ENCODE data around the gene CDH8. TPM values are rescaled to one million over a fixed set of nuclear protein-coding genes. Genes with fewer than 3 reads are reported as not detected.

The CDH8 gene
- polyA plus RNA-seq, 1 of the 3 experiments (the other 2 are of a cell fraction): 0.05 TPM

DNA sequence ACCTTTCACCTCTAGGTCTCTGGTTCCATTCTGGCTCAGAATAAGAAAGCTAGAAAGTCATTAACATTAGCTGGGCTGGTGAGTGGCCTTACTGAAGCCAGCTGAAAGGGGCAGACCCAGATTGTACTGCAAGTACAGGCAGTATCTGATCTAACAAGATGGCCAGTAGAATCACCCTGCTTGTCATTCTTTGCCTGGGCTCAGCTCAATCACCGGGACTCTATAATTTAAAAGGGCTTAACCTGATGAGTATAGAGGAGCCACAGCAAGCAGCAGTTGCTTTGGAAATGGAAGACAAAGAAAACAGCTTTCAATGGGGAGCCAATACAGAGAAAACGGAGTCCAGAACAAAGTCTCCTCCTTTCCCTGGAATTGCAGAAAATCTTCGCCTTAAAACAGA is 13.6 kb downstream of the CDH8 start:
- 19% methylated on average over 3 of the region's 3 CpGs for WGBS (ENCODE audit: low lambda C conversion rate)
- no peak overlapping the region for H3K4me2 ChIP-seq
- no peak overlapping the region for H2AFZ ChIP-seq (ENCODE audit: low read depth)
- ChIA-PET CTCF (interaction anchor here (0.7 kb wide), 1 partner anchor 25 kb away, joined by 3 read pairs; no protein-coding TSS in a partner anchor), POLR2A (no interaction called here)
- H3K9me2 ChIP-seq: no peaks in the 10 kb centered on the region
- H3K79me2 ChIP-seq (ENCODE audit: insufficient read depth): no peaks in the 10 kb centered on the region
- no peak overlapping the region for H3K4me3 ChIP-seq (ENCODE audit: low read depth in 2 of 2, low read length in 1 of 2)
- no peak for TF ChIP-seq EP300 (IDR thresholded peaks at IDR 0.05; ENCODE audit: borderline replicate concordance in 1 of 2, low read depth in 1 of 2, low read length in 1 of 2)
- TF ChIP-seq MEF2A (IDR thresholded peaks at IDR 0.05; ENCODE audit: borderline replicate concordance, low read depth): no peak
- H3K27ac ChIP-seq (ENCODE audit: low read depth in 2 of 2, low read length in 1 of 2): no peak overlapping the region
- H3K4me1 ChIP-seq (ENCODE audit: control insufficient read depth in 1 of 2, insufficient read depth in 2 of 2, low read depth in 1 of 2, low read length in 1 of 2): no peaks in the 10 kb centered on the region
- H3K9ac ChIP-seq: no peak overlapping the region
- H3K27me3 ChIP-seq (ENCODE audit: insufficient read depth): no peaks in the 10 kb centered on the region
- no peaks in the 10 kb centered on the region for H3K36me3 ChIP-seq (replicated peaks in 1 of 2; ENCODE audit: control insufficient read depth in 1 of 2, insufficient read depth in 2 of 2, low read length in 1 of 2)
- H3K9me3 ChIP-seq: no peaks in the 10 kb centered on the region
- H4K20me1 ChIP-seq (ENCODE audit: insufficient read depth): no peaks in the 10 kb centered on the region
- DNase-seq: no peak
- no peaks in the 10 kb centered on the region for H3F3A ChIP-seq (replicated peaks; ENCODE audit: insufficient read depth)

DNA sequence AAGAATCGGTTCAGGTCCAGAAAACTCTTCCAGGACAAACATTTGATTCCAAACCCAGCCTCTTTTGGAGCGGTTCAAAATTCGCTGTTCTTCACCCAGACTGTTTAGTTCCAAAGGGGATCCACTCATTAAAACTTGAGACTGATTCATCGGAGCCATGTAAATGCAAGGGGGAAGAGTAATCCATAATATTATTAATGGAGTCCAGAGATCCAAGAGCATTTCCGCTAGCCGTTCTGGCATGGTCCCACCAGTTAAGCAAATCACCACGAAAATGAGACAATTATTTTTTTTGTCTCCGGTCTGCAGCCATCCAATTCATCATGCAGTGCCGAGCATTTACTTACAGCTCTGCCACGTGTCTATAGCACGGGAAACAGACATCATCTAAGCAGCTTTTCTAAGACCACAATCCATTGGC is 15.1 kb downstream of the CDH8 start:
- Histone ChIP-seq H3K9me2 (no peaks in the 10 kb centered on the region), H3K9ac (no peak overlapping the region), H3K4me3 (ENCODE audit: low read depth in 2 of 2, low read length in 1 of 2) (no peak overlapping the region), H3K79me2 (ENCODE audit: insufficient read depth) (no peaks in the 10 kb centered on the region), H3K27me3 (ENCODE audit: insufficient read depth) (no peaks in the 10 kb centered on the region), H2AFZ (ENCODE audit: low read depth) (no peak overlapping the region), H3K9me3 (no peaks in the 10 kb centered on the region), H3K4me1 (ENCODE audit: control insufficient read depth in 1 of 2, insufficient read depth in 2 of 2, low read depth in 1 of 2, low read length in 1 of 2) (no peaks in the 10 kb centered on the region), H3F3A (replicated peaks; ENCODE audit: insufficient read depth) (no peaks in the 10 kb centered on the region), H3K4me2 (no peak overlapping the region), H3K36me3 (replicated peaks in 1 of 2; ENCODE audit: control insufficient read depth in 1 of 2, insufficient read depth in 2 of 2, low read length in 1 of 2) (no peaks in the 10 kb centered on the region), H3K27ac (ENCODE audit: low read depth in 2 of 2, low read length in 1 of 2) (no peak overlapping the region), H4K20me1 (ENCODE audit: insufficient read depth) (no peaks in the 10 kb centered on the region)
- ChIA-PET POLR2A (no interaction called here), CTCF (interaction anchor here (1.0 kb wide), 1 partner anchor 20 kb away, joined by 3 read pairs; no protein-coding TSS in a partner anchor)
- no peak for DNase-seq
- TF ChIP-seq NFIC (IDR thresholded peaks at IDR 0.05; ENCODE audit: borderline replicate concordance) (no peak), SMC3 (IDR thresholded peaks at IDR 0.05; ENCODE audit: low read depth, low read length) (no peak)
- 39% methylated on average over 11 of the region's 11 CpGs for WGBS (ENCODE audit: low lambda C conversion rate)

DNA sequence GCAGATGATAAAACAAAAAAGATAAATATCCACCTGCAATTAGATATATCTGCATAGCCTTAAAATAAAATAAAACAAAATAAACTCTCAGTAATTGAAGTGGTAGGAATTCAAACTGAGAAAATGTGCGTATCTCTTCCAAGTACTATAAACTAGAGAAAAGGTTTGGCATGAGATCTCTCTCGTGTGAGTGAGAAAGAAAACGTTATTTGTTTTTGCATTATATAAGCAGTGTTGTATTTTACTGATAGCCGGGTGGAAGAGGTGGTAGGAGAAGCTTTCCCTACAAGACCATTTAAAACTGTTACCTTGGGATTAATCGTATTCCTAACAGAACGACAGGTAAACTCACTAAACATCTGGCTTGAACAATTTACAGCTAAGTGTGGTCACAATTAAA is 15.6 kb downstream of the CDH8 start:
- Histone ChIP-seq H3K4me3 (ENCODE audit: low read depth in 2 of 2, low read length in 1 of 2) (no peak overlapping the region), H3K36me3 (replicated peaks in 1 of 2; ENCODE audit: control insufficient read depth in 1 of 2, insufficient read depth in 2 of 2, low read length in 1 of 2) (no peaks in the 10 kb centered on the region), H3K4me1 (ENCODE audit: control insufficient read depth in 1 of 2, insufficient read depth in 2 of 2, low read depth in 1 of 2, low read length in 1 of 2) (no peaks in the 10 kb centered on the region), H3K9ac (no peak overlapping the region), H3K27me3 (ENCODE audit: insufficient read depth) (no peaks in the 10 kb centered on the region), H2AFZ (ENCODE audit: low read depth) (no peak overlapping the region), H3F3A (replicated peaks; ENCODE audit: insufficient read depth) (no peaks in the 10 kb centered on the region), H4K20me1 (ENCODE audit: insufficient read depth) (no peaks in the 10 kb centered on the region), H3K4me2 (no peak overlapping the region), H3K27ac (ENCODE audit: low read depth in 2 of 2, low read length in 1 of 2) (no peak overlapping the region), H3K9me2 (no peaks in the 10 kb centered on the region), H3K9me3 (no peaks in the 10 kb centered on the region), H3K79me2 (ENCODE audit: insufficient read depth) (no peaks in the 10 kb centered on the region)
- no peak for DNase-seq
- 37% methylated on average over 6 of the region's 6 CpGs for WGBS (ENCODE audit: low lambda C conversion rate)
- POLR2A ChIA-PET: no interaction called here
- CTCF ChIA-PET: interaction anchor here (1.0 kb wide), 1 partner anchor 20 kb away, joined by 3 read pairs; no protein-coding TSS in a partner anchor
- TF ChIP-seq TAF1 (IDR thresholded peaks at IDR 0.05; ENCODE audit: borderline replicate concordance, low read depth, low read length): no peak
- TF ChIP-seq, protein P1, sequence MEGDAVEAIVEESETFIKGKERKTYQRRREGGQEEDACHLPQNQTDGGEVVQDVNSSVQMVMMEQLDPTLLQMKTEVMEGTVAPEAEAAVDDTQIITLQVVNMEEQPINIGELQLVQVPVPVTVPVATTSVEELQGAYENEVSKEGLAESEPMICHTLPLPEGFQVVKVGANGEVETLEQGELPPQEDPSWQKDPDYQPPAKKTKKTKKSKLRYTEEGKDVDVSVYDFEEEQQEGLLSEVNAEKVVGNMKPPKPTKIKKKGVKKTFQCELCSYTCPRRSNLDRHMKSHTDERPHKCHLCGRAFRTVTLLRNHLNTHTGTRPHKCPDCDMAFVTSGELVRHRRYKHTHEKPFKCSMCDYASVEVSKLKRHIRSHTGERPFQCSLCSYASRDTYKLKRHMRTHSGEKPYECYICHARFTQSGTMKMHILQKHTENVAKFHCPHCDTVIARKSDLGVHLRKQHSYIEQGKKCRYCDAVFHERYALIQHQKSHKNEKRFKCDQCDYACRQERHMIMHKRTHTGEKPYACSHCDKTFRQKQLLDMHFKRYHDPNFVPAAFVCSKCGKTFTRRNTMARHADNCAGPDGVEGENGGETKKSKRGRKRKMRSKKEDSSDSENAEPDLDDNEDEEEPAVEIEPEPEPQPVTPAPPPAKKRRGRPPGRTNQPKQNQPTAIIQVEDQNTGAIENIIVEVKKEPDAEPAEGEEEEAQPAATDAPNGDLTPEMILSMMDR (IDR thresholded peaks at IDR 0.05): no peak
- TF ChIP-seq, protein P2, sequence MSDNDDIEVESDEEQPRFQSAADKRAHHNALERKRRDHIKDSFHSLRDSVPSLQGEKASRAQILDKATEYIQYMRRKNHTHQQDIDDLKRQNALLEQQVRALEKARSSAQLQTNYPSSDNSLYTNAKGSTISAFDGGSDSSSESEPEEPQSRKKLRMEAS (IDR thresholded peaks at IDR 0.05; ENCODE audit: low read depth): no peak
- TF ChIP-seq, protein P3, sequence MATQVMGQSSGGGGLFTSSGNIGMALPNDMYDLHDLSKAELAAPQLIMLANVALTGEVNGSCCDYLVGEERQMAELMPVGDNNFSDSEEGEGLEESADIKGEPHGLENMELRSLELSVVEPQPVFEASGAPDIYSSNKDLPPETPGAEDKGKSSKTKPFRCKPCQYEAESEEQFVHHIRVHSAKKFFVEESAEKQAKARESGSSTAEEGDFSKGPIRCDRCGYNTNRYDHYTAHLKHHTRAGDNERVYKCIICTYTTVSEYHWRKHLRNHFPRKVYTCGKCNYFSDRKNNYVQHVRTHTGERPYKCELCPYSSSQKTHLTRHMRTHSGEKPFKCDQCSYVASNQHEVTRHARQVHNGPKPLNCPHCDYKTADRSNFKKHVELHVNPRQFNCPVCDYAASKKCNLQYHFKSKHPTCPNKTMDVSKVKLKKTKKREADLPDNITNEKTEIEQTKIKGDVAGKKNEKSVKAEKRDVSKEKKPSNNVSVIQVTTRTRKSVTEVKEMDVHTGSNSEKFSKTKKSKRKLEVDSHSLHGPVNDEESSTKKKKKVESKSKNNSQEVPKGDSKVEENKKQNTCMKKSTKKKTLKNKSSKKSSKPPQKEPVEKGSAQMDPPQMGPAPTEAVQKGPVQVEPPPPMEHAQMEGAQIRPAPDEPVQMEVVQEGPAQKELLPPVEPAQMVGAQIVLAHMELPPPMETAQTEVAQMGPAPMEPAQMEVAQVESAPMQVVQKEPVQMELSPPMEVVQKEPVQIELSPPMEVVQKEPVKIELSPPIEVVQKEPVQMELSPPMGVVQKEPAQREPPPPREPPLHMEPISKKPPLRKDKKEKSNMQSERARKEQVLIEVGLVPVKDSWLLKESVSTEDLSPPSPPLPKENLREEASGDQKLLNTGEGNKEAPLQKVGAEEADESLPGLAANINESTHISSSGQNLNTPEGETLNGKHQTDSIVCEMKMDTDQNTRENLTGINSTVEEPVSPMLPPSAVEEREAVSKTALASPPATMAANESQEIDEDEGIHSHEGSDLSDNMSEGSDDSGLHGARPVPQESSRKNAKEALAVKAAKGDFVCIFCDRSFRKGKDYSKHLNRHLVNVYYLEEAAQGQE (IDR thresholded peaks at IDR 0.05; ENCODE audit: low read depth, low read length): no peak
- TF ChIP-seq, protein P4, sequence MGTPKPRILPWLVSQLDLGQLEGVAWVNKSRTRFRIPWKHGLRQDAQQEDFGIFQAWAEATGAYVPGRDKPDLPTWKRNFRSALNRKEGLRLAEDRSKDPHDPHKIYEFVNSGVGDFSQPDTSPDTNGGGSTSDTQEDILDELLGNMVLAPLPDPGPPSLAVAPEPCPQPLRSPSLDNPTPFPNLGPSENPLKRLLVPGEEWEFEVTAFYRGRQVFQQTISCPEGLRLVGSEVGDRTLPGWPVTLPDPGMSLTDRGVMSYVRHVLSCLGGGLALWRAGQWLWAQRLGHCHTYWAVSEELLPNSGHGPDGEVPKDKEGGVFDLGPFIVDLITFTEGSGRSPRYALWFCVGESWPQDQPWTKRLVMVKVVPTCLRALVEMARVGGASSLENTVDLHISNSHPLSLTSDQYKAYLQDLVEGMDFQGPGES (IDR thresholded peaks at IDR 0.05; ENCODE audit: low read depth, low read length): no peak
- TF ChIP-seq EP300 (IDR thresholded peaks at IDR 0.05; ENCODE audit: borderline replicate concordance in 1 of 2, low read depth in 1 of 2, low read length in 1 of 2): no peak
- TF ChIP-seq GABPA (IDR thresholded peaks at IDR 0.05; ENCODE audit: low read depth): no peak
- no peak for TF ChIP-seq ELF1 (IDR thresholded peaks at IDR 0.05)
- TF ChIP-seq CHD2 (IDR thresholded peaks at IDR 0.05; ENCODE audit: low read length, partially characterized antibody): no peak
- TF ChIP-seq GATA2 (CRISPR knock-in tag; IDR thresholded peaks at IDR 0.05): no peak
- no peak for TF ChIP-seq JUND (IDR thresholded peaks at IDR 0.05)
- no peak for TF ChIP-seq RCOR1 (IDR thresholded peaks at IDR 0.05; ENCODE audit: low read length)
- TF ChIP-seq YY1 (IDR thresholded peaks at IDR 0.05; ENCODE audit: low read depth): no peak

Data from SK-N-SH (cell line).